Measurements from ENCODE around the gene AIFM2.

DNA sequence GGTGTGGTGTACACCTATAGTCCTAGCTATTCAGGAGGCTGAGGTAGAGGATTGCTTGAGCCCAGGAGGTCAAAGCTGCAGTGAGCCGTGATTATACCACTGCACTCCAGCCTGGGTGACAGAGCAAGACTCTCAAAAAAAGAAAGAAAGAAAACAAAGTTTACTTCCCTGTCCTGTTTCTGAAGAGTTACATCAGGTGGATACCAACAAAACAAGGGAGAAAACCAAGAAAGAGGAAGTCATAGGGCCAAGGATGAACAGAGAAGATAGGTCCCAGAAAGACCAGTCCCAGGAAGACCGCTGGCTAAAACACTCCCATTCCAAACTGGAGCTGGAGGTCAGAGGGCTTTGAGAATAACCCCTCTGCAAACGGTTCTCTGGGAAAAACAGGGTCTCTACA is 66.4 kb downstream of the AIFM2 start:
- no peak for TF ChIP-seq EZH2 (IDR thresholded peaks at IDR 0.05; ENCODE audit: borderline replicate concordance, low read depth, low read length)
- TF ChIP-seq ZBTB8A (IDR thresholded peaks at IDR 0.05; ENCODE audit: partially characterized antibody) = no peak
- no peak for TF ChIP-seq SREBF2 (CRISPR knock-in tag; IDR thresholded peaks at IDR 0.05)
- no peak for TF ChIP-seq EP300 (IDR thresholded peaks at IDR 0.05; ENCODE audit: low read length)
- TF ChIP-seq NFYB (IDR thresholded peaks at IDR 0.05; ENCODE audit: extremely low read depth, insufficient read length) = no peak
- no peak for TF ChIP-seq KLF6 (CRISPR knock-in tag; IDR thresholded peaks at IDR 0.05; ENCODE audit: borderline replicate concordance)
- no peak for TF ChIP-seq SP1 (CRISPR knock-in tag; IDR thresholded peaks at IDR 0.05)
- TF ChIP-seq EGR1 (conservative IDR thresholded peaks at IDR 0.05) = no peak
